OCI-LY1 (cell line): ENCODE data around the gene CRACDL.

Experiments
- H2AFZ ChIP-seq: fragments of 200-600 bp; sonication (generic), shearing (Covaris generic); 2 replicates; pipeline ENCODE4 v1.6.0; 2014; ENCODE audit warnings: antibody characterized with exemption, mild to moderate bottlenecking, low read length
- H3F3A ChIP-seq: fragments of 200-600 bp; sonication (generic), shearing (Covaris generic); 2 replicates; pipeline ENCODE4 v1.6.0; 2014; ENCODE audit warnings: mild to moderate bottlenecking, antibody characterized with exemption, low read length, moderate library complexity; ENCODE audit not compliant: insufficient read depth
- H3K27ac ChIP-seq: fragments of 200-600 bp; sonication (generic); 2 replicates; pipeline ENCODE4 v1.5.1; 2014; ENCODE audit warnings: low read length, mixed run types, mild to moderate bottlenecking, low read depth; ENCODE audit not compliant: poor library complexity, severe bottlenecking
- H3K27me3 ChIP-seq: fragments of 200-600 bp; sonication (generic); 2 replicates; pipeline ENCODE4 v1.6.0; 2014; ENCODE audit warnings: antibody characterized with exemption, mild to moderate bottlenecking, low read length, moderate library complexity; ENCODE audit not compliant: insufficient read depth
- H3K36me3 ChIP-seq: fragments of 200-600 bp; sonication (generic); 2 replicates; pipeline ENCODE4 v1.6.1; 2014; ENCODE audit warnings: mild to moderate bottlenecking, antibody characterized with exemption, low read length, moderate library complexity, mixed read lengths; ENCODE audit not compliant: insufficient read depth
- H3K4me1 ChIP-seq: fragments of 200-600 bp; sonication (generic); 2 replicates; pipeline ENCODE4 v1.5.1; 2014; ENCODE audit warnings: mild to moderate bottlenecking, low read length, moderate library complexity; ENCODE audit not compliant: insufficient read depth, severe bottlenecking
- H3K4me2 ChIP-seq: fragments of 200-600 bp; sonication (generic), shearing (Covaris generic); 2 replicates; pipeline ENCODE4 v1.6.1; 2014; ENCODE audit warnings: low read length
- H3K4me3 ChIP-seq: fragments of 200-600 bp; sonication (generic); 2 replicates; pipeline ENCODE4 v1.5.1; 2014; ENCODE audit warnings: low read length, low read depth, mild to moderate bottlenecking, mixed read lengths; ENCODE audit not compliant: poor library complexity, severe bottlenecking
- H3K79me2 ChIP-seq: fragments of 200-600 bp; shearing (Covaris generic); 2 replicates; pipeline ENCODE4 v1.6.1; 2016; ENCODE audit warnings: mixed run types, low read length, mixed read lengths; ENCODE audit not compliant: insufficient read depth
- H3K9ac ChIP-seq: fragments of 200-600 bp; sonication (generic), shearing (Covaris generic); 2 replicates; pipeline ENCODE4 v1.6.1; 2014; ENCODE audit warnings: mild to moderate bottlenecking, low read length, mixed read lengths
- H3K9me2 ChIP-seq: fragments of 200-600 bp; sonication (generic), shearing (Covaris generic); 2 replicates; pipeline ENCODE4 v1.6.1; 2014; ENCODE audit warnings: low read depth, mild to moderate bottlenecking, low read length, mixed read lengths
- H3K9me3 ChIP-seq: fragments of 200-600 bp; shearing (Covaris generic); 2 replicates; pipeline ENCODE4 v1.6.1; 2014; ENCODE audit warnings: low read length, mixed read lengths
- H4K20me1 ChIP-seq: fragments of 200-600 bp; sonication (generic), shearing (Covaris generic); 2 replicates; pipeline ENCODE4 v1.6.0; 2016; ENCODE audit warnings: mild to moderate bottlenecking, low read length; ENCODE audit not compliant: insufficient read depth
- EZH2 ChIP-seq: fragments of 200-600 bp; sonication (generic), shearing (Covaris generic); IDR thresholded peaks from 2 replicates; pipeline ENCODE4 v1.8.0; 2017; ENCODE audit warnings: borderline replicate concordance, mixed run types, mild to moderate bottlenecking, antibody characterized with exemption, low read length, moderate library complexity, mixed read lengths
- TF ChIP-seq, protein P1 (sequence below): fragments of 200-600 bp; sonication (generic), shearing (Covaris generic); IDR thresholded peaks from 2 replicates; pipeline ENCODE4 v1.5.1; 2017; ENCODE audit warnings: mild to moderate bottlenecking, antibody characterized with exemption, low read length, moderate library complexity, mixed read lengths

Gene CRACDL

DNA sequence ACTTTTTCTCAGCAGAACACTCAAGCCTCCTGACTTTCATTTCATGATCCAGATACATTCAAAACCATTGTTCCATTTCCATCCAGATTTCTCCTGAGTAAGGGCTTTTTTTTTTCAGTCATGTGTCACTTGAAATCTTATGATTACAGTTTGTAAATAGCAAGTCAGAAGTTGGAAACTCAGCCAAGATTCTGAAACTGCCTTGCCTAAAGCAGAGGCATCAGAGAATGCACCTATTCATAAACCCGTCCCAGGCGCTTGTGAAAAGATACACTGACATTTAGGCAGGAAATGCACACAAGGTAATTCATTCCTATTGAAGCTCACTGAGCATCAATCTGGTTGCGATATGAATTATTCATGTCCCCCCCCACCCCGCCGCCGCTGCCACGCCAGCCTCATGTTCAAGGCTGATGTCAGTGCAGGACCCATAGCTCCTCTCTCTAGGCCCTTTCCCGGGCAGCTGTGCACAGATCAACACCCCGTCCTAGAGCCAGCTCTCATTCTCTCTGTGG is 174.7 kb downstream of the CRACDL start:
- no peaks in the 10 kb centered on the region for H3F3A ChIP-seq
- no peaks in the 10 kb centered on the region for H3K36me3 ChIP-seq
- H3K27me3 ChIP-seq = 0 out of 2 replicates have a peak, but pooled peaks cover 3% of the 10 kb centered on the region
- TF ChIP-seq, protein P1, sequence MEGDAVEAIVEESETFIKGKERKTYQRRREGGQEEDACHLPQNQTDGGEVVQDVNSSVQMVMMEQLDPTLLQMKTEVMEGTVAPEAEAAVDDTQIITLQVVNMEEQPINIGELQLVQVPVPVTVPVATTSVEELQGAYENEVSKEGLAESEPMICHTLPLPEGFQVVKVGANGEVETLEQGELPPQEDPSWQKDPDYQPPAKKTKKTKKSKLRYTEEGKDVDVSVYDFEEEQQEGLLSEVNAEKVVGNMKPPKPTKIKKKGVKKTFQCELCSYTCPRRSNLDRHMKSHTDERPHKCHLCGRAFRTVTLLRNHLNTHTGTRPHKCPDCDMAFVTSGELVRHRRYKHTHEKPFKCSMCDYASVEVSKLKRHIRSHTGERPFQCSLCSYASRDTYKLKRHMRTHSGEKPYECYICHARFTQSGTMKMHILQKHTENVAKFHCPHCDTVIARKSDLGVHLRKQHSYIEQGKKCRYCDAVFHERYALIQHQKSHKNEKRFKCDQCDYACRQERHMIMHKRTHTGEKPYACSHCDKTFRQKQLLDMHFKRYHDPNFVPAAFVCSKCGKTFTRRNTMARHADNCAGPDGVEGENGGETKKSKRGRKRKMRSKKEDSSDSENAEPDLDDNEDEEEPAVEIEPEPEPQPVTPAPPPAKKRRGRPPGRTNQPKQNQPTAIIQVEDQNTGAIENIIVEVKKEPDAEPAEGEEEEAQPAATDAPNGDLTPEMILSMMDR = no peak
- no peak for TF ChIP-seq EZH2
- H3K4me3 ChIP-seq = no peak overlapping the region
- no peak overlapping the region for H3K9ac ChIP-seq
- no peak overlapping the region for H3K4me2 ChIP-seq
- no peak overlapping the region for H2AFZ ChIP-seq
- no peaks in the 10 kb centered on the region for H3K79me2 ChIP-seq
- H3K9me3 ChIP-seq = no peaks in the 10 kb centered on the region
- peaks cover 25% of the 10 kb centered on the region for H3K4me1 ChIP-seq
- no peak overlapping the region for H3K27ac ChIP-seq
- no peaks in the 10 kb centered on the region for H3K9me2 ChIP-seq
- H4K20me1 ChIP-seq = no peaks in the 10 kb centered on the region

DNA sequence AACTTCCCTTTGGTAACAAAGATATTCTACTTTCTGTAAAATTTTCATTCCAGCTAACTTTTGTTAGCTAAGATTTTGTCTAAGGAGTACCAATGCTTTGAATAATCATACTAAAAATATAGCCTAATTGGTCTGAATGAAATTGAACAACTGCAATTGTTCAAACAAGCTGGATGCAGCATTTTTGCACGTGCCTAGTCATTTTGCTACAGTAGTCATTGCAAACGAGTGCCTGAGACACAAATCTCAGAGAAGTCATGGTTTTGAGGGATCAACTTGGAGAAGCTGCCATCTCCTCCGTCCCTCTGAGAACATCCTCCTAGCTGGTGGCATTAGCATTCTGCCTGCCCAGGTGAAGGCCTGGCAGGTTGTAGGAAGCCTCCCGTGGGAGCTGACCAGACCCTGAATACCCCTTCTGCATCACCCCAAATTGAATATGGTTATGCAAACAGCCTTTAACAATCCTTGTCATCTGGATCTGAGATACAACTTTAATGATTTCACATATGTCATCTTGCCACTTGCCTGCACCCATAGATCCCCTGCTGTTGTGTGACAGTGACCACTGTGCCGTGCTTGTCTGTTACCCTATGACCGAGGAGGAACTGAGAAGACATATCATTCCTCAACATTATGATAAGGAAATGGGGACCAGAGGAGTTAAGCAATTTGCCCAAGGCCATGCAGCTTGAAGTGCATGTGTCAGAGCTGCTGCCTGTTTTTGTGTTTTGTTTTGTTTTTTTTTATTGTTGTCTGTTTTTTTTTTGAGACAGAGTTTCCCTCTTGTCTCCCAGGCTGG is 176.0 kb downstream of the CRACDL start:
- no peak for TF ChIP-seq EZH2
- TF ChIP-seq, protein P1 = no peak
- Histone ChIP-seq H3K79me2 (no peaks in the 10 kb centered on the region), H3K36me3 (no peaks in the 10 kb centered on the region), H3K4me2 (no peak overlapping the region), H3K4me1 (peaks cover 25% of the 10 kb centered on the region), H3K9me3 (no peaks in the 10 kb centered on the region), H3F3A (no peaks in the 10 kb centered on the region), H2AFZ (no peak overlapping the region), H3K4me3 (no peak overlapping the region), H3K27me3 (peaks cover 3% of the 10 kb centered on the region; the same call in 1 of the 2 replicates), H3K9ac (no peak overlapping the region), H3K27ac (no peak overlapping the region), H3K9me2 (no peaks in the 10 kb centered on the region), H4K20me1 (no peaks in the 10 kb centered on the region)

DNA sequence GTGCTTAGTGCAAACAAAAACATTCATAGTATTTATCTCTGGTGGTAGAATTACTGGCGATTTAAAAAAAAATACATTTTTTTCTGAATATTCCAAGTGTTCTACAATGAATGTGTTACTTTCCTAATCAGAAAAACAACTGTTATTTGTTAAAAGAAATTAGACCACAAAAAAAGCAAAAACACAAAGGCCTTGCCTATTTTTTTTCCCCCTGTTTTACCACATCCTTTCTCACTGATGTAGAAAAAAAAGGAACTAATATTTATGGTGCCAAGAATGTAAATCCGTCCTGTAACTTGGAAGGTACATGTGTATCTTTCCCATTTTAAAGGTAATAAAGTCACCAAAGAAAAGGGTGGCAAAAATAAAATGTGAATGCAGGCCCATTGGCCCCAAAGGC is 176.7 kb downstream of the CRACDL start:
- Histone ChIP-seq H3K9ac (no peak overlapping the region), H4K20me1 (no peaks in the 10 kb centered on the region), H3K79me2 (no peaks in the 10 kb centered on the region), H2AFZ (no peak overlapping the region), H3K4me3 (no peak overlapping the region), H3K9me3 (no peaks in the 10 kb centered on the region), H3K27me3 (peaks cover 3% of the 10 kb centered on the region; the same call in 1 of the 2 replicates), H3K27ac (no peak overlapping the region), H3F3A (no peaks in the 10 kb centered on the region), H3K4me2 (no peak overlapping the region), H3K4me1 (peaks cover 25% of the 10 kb centered on the region), H3K36me3 (no peaks in the 10 kb centered on the region), H3K9me2 (no peaks in the 10 kb centered on the region)
- no peak for TF ChIP-seq EZH2
- TF ChIP-seq, protein P1 = no peak
